Progenitor cell of endocrine pancreas (in vitro differentiated cells): ENCODE data around the gene STIM1. TPM values are rescaled to one million over a fixed set of nuclear protein-coding genes. Genes with fewer than 3 reads are reported as not detected.
A peak's percentile ranks its signal among the peaks of the same experiment; 100 is the strongest.
"Not testable (repeated sequence)": the region's sequence is repeated elsewhere in the genome, so short reads cannot be mapped to it uniquely, and the experiment has no call there.

ENCODE experiments used
- DNase-seq: peaks from one replicate; pipeline ENCODE4 v3.0.0; 2021; ENCODE audit warnings: low spot score; ENCODE audit not compliant: unreplicated experiment
- H3K27ac Mint-ChIP-seq: 2 replicates; pipeline ENCODE4 v1.8.0; 2021; ENCODE audit warnings: mild to moderate bottlenecking, moderate library complexity, mixed read lengths
- H3K27me3 Mint-ChIP-seq: 2 replicates; pipeline ENCODE4 v1.8.0; 2021; ENCODE audit warnings: mixed read lengths
- H3K36me3 Mint-ChIP-seq: 2 replicates; pipeline ENCODE4 v1.8.0; 2022; ENCODE audit warnings: mixed read lengths; ENCODE audit not compliant: insufficient read depth
- H3K4me1 Mint-ChIP-seq: 2 replicates; pipeline ENCODE4 v1.8.0; 2021; ENCODE audit warnings: low read depth, mixed read lengths
- H3K4me3 Mint-ChIP-seq: 2 replicates; pipeline ENCODE4 v1.8.0; 2021; ENCODE audit warnings: low read depth, mild to moderate bottlenecking, moderate library complexity, mixed read lengths
- H3K9me3 Mint-ChIP-seq: 2 replicates; pipeline ENCODE4 v1.8.0; 2021; ENCODE audit warnings: low read depth, mixed read lengths
- total RNA-seq: library from RNA; stranded (reverse); gene quantifications from 2 replicates; pipeline ENCODE4 v1.2.1, GENCODE V29; 2021
- TF ChIP-seq, protein P1 (sequence below): fragments of 200-600 bp; sonication (generic); IDR thresholded peaks from one replicate; pipeline ENCODE4 v1.5.0; 2021; ENCODE audit warnings: antibody characterized with exemption, mild to moderate bottlenecking; ENCODE audit not compliant: unreplicated experiment

Gene STIM1
- total RNA-seq, 1 donor from 2014 or later, result 27.2 TPM

DNA sequence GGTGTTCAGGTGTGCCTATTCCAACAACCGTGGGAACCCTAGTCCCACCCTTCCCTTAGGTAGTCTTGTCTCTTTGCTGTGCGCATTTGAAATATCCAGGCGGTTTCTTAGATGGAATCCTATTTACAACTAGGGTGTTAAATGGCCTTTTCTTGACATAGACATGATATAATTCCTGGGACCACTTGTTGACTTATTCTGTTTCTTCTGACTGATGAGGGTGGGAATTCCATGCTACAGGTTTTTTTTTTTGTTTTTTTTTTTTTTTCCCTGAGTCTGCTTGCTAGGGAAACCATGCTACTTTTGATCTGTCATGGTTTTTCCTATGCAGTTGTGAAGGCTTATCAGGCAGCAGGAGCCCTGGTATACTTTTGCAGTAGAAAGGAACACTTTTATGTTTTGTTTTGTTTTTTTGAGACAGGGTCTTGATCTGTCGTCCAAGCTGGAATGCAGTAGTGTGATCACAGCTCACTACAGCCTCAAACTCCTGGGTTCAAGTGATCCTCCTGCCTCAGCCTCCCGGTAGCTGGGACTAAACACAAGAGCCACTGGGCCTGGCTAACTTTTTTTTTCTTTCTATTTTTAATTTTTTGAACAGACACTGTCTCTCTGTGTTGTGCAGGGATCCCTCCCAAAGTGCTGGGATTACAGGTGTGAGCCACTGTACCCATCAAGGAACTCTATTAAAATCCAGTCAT, 1.5 kb downstream of the STIM1 start:
- Mint-ChIP-seq H3K27ac (peak overlapping the region; percentile 27), H3K36me3 (no peaks in the 10 kb centered on the region), H3K27me3 (no peaks in the 10 kb centered on the region), H3K4me3 (peak overlapping the region; percentile 91), H3K9me3 (no peaks in the 10 kb centered on the region), H3K4me1 (peaks cover 29% of the 10 kb centered on the region)
- DNase-seq, result no peak
- TF ChIP-seq, protein P1, sequence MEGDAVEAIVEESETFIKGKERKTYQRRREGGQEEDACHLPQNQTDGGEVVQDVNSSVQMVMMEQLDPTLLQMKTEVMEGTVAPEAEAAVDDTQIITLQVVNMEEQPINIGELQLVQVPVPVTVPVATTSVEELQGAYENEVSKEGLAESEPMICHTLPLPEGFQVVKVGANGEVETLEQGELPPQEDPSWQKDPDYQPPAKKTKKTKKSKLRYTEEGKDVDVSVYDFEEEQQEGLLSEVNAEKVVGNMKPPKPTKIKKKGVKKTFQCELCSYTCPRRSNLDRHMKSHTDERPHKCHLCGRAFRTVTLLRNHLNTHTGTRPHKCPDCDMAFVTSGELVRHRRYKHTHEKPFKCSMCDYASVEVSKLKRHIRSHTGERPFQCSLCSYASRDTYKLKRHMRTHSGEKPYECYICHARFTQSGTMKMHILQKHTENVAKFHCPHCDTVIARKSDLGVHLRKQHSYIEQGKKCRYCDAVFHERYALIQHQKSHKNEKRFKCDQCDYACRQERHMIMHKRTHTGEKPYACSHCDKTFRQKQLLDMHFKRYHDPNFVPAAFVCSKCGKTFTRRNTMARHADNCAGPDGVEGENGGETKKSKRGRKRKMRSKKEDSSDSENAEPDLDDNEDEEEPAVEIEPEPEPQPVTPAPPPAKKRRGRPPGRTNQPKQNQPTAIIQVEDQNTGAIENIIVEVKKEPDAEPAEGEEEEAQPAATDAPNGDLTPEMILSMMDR, result no peak

DNA sequence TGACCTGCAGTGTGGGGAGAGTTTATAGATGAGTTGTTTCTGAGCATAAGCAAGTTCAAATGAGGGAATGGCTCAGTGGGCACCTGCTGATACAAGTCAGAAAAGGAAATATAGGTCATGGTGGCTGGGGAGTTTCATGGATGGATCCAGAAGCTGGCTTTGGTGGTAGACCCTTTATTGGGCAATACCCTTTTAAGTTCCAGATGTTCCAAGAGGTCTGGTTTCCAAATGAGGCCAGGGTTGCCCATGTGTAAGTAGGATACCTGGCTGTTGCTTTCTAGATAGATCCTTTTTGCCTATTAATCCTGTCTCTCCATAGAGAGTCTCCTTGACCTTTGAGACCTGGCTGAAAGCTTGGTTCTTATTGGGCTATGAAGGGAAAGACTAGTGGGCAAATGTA, 2.2 kb downstream of the STIM1 start:
- Mint-ChIP-seq H3K27me3 (no peaks in the 10 kb centered on the region), H3K4me3 (peak overlapping the region; percentile 51), H3K27ac (peak overlapping the region; percentile 27), H3K9me3 (no peaks in the 10 kb centered on the region), H3K36me3 (no peaks in the 10 kb centered on the region), H3K4me1 (peaks cover 29% of the 10 kb centered on the region)
- no peak for DNase-seq
- TF ChIP-seq, protein P1, result no peak

DNA sequence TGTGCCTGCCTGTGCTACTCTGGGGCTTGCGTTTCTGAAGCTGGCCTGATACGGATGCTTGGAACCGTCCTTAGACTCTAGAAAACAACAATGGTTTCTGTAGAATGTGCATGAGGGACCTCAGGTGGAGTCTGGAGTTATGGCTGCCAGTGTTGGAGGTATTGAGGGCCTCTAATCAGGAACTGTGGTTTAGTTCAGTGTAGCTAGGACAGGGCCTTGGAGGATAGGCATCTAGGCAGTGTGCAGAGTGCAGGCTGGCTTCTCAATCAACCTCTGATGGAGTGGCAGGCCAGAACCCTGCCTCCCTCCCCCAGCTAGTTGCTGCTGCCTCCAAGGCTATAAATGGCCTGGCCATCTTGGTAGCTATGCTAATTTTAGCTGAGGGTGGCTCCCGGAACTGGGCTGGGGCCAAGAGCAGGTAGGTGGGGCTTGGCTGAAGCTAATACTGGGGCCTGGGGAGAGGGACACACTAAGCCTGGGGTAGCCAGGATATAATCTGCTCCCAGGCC, 4.0 kb downstream of the STIM1 start:
- Mint-ChIP-seq H3K27me3 (no peaks in the 10 kb centered on the region), H3K36me3 (no peaks in the 10 kb centered on the region), H3K9me3 (no peaks in the 10 kb centered on the region), H3K4me3 (no peak overlapping the region), H3K27ac (no peak overlapping the region), H3K4me1 (peaks cover 28% of the 10 kb centered on the region)
- no peak for DNase-seq
- TF ChIP-seq, protein P1, result no peak

DNA sequence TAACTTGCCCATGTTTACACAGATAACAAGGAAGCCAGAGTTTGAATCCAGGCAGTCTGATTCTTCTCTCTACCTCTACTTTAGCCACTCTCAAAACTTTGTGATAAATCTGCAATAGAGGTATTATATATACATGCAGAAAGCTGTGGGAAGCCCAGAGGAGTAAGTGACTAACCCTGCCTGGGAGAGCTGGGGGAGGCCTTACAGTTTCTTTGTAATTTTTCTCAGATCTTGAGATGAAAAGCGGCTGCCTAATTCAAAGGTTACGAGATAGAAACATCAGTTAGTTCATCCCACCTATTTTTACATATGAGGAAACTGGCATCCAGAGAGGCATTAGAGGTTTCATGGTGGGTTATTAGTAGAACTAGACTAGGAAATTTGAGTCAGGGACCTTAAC, 4.9 kb downstream of the STIM1 start:
- DNase-seq, result no peak
- H3K27me3 Mint-ChIP-seq, result no peaks in the 10 kb centered on the region
- no peaks in the 10 kb centered on the region for H3K9me3 Mint-ChIP-seq
- H3K36me3 Mint-ChIP-seq, result no peaks in the 10 kb centered on the region
- TF ChIP-seq, protein P1, result no peak
- H3K4me3 Mint-ChIP-seq, result no peak overlapping the region
- H3K4me1 Mint-ChIP-seq, result peaks cover 28% of the 10 kb centered on the region
- H3K27ac Mint-ChIP-seq, result no peak overlapping the region

DNA sequence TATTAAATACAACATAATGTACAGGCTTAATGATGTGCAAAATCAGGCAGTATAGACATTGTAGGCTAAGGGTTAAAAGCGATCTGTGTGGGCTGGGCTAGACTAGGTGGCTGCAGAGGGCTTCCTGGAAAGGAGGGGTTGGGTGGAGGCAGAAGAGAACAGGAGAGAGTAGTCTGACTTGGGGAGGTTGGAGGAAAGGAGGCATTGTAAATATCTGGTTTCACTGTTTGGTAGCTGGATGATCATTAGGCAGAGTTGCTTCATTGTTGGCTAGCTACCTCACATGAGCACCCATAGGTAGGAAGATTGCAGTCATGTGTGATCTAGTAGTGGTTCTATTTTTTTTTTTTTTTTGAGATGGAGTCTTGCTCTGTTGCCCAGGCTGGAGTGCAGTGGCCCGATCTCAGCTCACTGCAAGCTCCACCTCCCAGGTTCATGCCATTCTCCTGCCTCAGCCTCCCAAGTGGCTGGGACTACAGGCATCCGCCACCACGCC, 5.5 kb downstream of the STIM1 start:
- H3K27ac Mint-ChIP-seq, H3K9me3 Mint-ChIP-seq, H3K27me3 Mint-ChIP-seq, DNase-seq, H3K4me3 Mint-ChIP-seq, H3K36me3 Mint-ChIP-seq: not testable (repeated sequence)
- H3K4me1 Mint-ChIP-seq, result peaks cover 32% of the 10 kb centered on the region

DNA sequence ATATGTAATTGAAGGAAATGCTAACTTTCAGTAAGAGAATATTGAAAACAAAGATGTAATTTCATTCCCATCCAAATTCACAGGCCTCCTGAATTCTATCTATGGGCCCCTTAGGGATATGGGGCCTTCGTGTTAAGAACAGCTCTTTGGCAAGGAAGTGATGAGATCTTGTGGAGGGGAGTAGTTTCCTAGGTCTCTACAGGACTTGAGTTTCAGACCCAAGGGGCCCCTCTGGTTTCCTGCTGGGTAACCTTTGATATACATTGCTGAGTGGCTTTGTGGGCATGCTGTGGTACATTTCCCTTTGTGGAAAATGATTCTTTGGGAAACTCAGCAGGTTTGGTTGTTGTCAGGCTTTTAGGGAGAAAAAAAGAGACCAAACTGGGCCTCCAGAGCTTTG, 6.2 kb downstream of the STIM1 start:
- Mint-ChIP-seq H3K4me3 (no peak overlapping the region), H3K9me3 (no peaks in the 10 kb centered on the region), H3K27me3 (no peaks in the 10 kb centered on the region), H3K36me3 (no peaks in the 10 kb centered on the region), H3K4me1 (peaks cover 32% of the 10 kb centered on the region), H3K27ac (no peak overlapping the region)
- TF ChIP-seq, protein P1, result no peak
- DNase-seq, result no peak
